ENCODE measurements around the gene SESTD1. TPM values are rescaled to one million over a fixed set of nuclear protein-coding genes. Genes with fewer than 3 reads are reported as not detected.

Gene SESTD1
- 9.6 and 15.0 TPM in 2 replicates for total RNA-seq (2014; rRNA removed; shearing (Covaris generic))

GRCh38 chr2:179264368-179265081 is at the start of gene SESTD1:
TSS of gene SESTD1 (minus strand) at chr2:179264832. CDS start at chr2:179191841, 72,991 bp downstream.
- DNase-seq (ENCODE audit: low read depth) = peak; percentile 50

- DNase-seq (ENCODE audit: low read depth) = no peak
These were observed 48.4 kb upstream of the SESTD1 start for GRCh38 chr2:179313057-179313456.

GRCh38 chr2:179311101-179311500 is 46.5 kb upstream of the SESTD1 start:
- DNase-seq (ENCODE audit: low read depth) = no peak

GRCh38 chr2:179307616-179308371 is 43.2 kb upstream of the SESTD1 start:
- DNase-seq (ENCODE audit: low read depth) = no peak

- DNase-seq (ENCODE audit: low read depth) = no peak
These were observed 40.5 kb upstream of the SESTD1 start for GRCh38 chr2:179305125-179305524.

- no peak for DNase-seq (ENCODE audit: low read depth)
These were observed 39.8 kb upstream of the SESTD1 start for GRCh38 chr2:179304424-179304823.

- peak; percentile 24 for DNase-seq (ENCODE audit: low read depth)
These were observed 38.3 kb upstream of the SESTD1 start for GRCh38 chr2:179302764-179303571.

- DNase-seq (ENCODE audit: low read depth) = no peak
These were observed 37.5 kb upstream of the SESTD1 start for GRCh38 chr2:179302149-179302548.

- no peak for DNase-seq (ENCODE audit: low read depth)
These were observed 34.0 kb upstream of the SESTD1 start for GRCh38 chr2:179298666-179299065.

GRCh38 chr2:179297927-179298326 is 33.3 kb upstream of the SESTD1 start:
- peak; percentile 46 for DNase-seq (ENCODE audit: low read depth)

- DNase-seq (ENCODE audit: low read depth) = no peak
These were observed 25.7 kb upstream of the SESTD1 start for GRCh38 chr2:179290329-179290728.

GRCh38 chr2:179285060-179285459 is 20.4 kb upstream of the SESTD1 start:
- DNase-seq (ENCODE audit: low read depth) = no peak

- DNase-seq (ENCODE audit: low read depth) = no peak
These were observed 13.0 kb upstream of the SESTD1 start for GRCh38 chr2:179277429-179278196.

GRCh38 chr2:179275253-179276012 is 10.8 kb upstream of the SESTD1 start:
- no peak for DNase-seq (ENCODE audit: low read depth)

GRCh38 chr2:179274749-179275148 is 10.1 kb upstream of the SESTD1 start:
- DNase-seq (ENCODE audit: low read depth) = no peak

GRCh38 chr2:179273461-179273962 is 8.9 kb upstream of the SESTD1 start:
- no peak for DNase-seq (ENCODE audit: low read depth)

- DNase-seq (ENCODE audit: low read depth) = peak; percentile 51
These were observed 8.0 kb upstream of the SESTD1 start for GRCh38 chr2:179272406-179273192.

GRCh38 chr2:179270689-179271088 is 6.1 kb upstream of the SESTD1 start:
- DNase-seq (ENCODE audit: low read depth) = no peak

GRCh38 chr2:179268277-179268925 is 3.8 kb upstream of the SESTD1 start:
- peak; percentile 85 for DNase-seq (ENCODE audit: low read depth)
